DLD1 (cell line): ENCODE measurements around the gene SPATA19.

Experiments used
- in situ Hi-C: cut with HindIII; loops from 2 replicates; pipeline ENCODE4 v1.10.0; 2017; ENCODE audit warnings: low sequenced_read_pairs

SPATA19 gene

GRCh38 chr11:133819114-133819513 lies 26.2 kb downstream of the SPATA19 start:
- in situ Hi-C loops, result no loop called here

- in situ Hi-C loops, result no loop called here
Observed at GRCh38 chr11:133818302-133818701, 27.0 kb downstream of the SPATA19 start.

- in situ Hi-C loops, result no loop called here
Observed at GRCh38 chr11:133817449-133817848, 27.9 kb downstream of the SPATA19 start.

GRCh38 chr11:133816146-133816870 lies 29.0 kb downstream of the SPATA19 start:
- in situ Hi-C loops, result no loop called here

- in situ Hi-C loops, result no loop called here
Observed at GRCh38 chr11:133815636-133816035, 29.7 kb downstream of the SPATA19 start.

- in situ Hi-C loops, result no loop called here
Observed at GRCh38 chr11:133814588-133815100, 30.7 kb downstream of the SPATA19 start.

- in situ Hi-C loops, result no loop called here
Observed at GRCh38 chr11:133811850-133812685, 33.2 kb downstream of the SPATA19 start.

GRCh38 chr11:133810766-133811165 lies 34.5 kb downstream of the SPATA19 start:
- in situ Hi-C loops, result no loop called here

GRCh38 chr11:133809569-133810491 lies 35.5 kb downstream of the SPATA19 start:
- in situ Hi-C loops, result no loop called here

- in situ Hi-C loops, result no loop called here
Observed at GRCh38 chr11:133808393-133809140, 36.7 kb downstream of the SPATA19 start.

- in situ Hi-C loops, result no loop called here
Observed at GRCh38 chr11:133803026-133803425, 42.3 kb downstream of the SPATA19 start.

- in situ Hi-C loops, result no loop called here
Observed at GRCh38 chr11:133801356-133801755, 44.0 kb downstream of the SPATA19 start.

- in situ Hi-C loops, result no loop called here
Observed at GRCh38 chr11:133800666-133801065, 44.6 kb downstream of the SPATA19 start.

GRCh38 chr11:133797554-133797953 lies 47.8 kb downstream of the SPATA19 start:
- in situ Hi-C loops, result no loop called here

- in situ Hi-C loops, result no loop called here
Observed at GRCh38 chr11:133796043-133796795, 49.1 kb downstream of the SPATA19 start.

- in situ Hi-C loops, result no loop called here
Observed at GRCh38 chr11:133795088-133795487, 50.2 kb downstream of the SPATA19 start.

GRCh38 chr11:133794205-133794604 lies 51.1 kb downstream of the SPATA19 start:
- in situ Hi-C loops, result no loop called here

- in situ Hi-C loops, result no loop called here
Observed at GRCh38 chr11:133793271-133794035, 51.9 kb downstream of the SPATA19 start.

GRCh38 chr11:133790995-133791394 lies 54.3 kb downstream of the SPATA19 start:
- in situ Hi-C loops, result no loop called here
